NCI-H1417 treated with DMSO at 0.1 percent for 48 hours (cell line): ENCODE data around the gene IGLL5.

Experiments used
- DNase-seq: peaks from one replicate; lab custom pipeline; 2025; lab: John Stamatoyannopoulos, UW

The IGLL5 gene

DNA sequence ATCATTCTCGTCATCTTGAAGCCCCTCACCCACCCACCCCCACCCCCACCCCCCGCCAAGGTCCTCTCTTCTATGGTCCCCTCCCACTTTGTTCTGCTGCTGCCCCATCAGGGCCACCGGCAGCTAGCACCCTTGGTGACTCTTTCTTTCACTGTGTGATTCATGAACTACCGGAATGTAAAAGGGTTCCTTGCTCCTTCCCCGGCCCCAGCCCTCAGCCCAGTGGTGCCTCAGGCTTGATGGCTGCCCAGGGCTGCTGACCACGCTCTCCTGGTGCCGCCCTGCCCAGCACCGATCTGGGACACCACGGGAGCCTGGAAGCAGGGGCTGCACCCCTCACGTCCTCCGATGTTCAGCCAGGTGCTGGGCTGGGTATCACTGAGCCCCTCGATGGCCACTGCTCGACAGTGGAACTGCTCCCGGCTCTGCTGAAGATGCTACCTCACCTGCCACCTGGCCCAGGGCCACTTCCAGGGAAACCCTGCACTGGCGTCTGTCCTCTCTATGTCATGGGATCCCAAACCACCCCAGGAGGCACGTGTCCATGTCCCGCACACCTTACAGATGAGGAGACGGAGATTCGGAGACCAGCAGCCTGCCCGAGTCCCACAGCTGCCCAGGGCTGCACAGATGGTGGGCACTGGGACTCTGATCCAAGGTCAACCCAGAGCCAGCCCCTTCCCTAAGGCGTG lies 39.7 kb downstream of the IGLL5 start:
- DNase-seq, result no peak

GRCh38 chr22:22927888-22928665 lies 40.5 kb downstream of the IGLL5 start:
- DNase-seq, result no peak

- DNase-seq, result no peak
These were observed 41.2 kb downstream of the IGLL5 start for GRCh38 chr22:22928666-22929380.

- DNase-seq, result no peak
These were observed 42.0 kb downstream of the IGLL5 start for GRCh38 chr22:22929381-22930221.

DNA sequence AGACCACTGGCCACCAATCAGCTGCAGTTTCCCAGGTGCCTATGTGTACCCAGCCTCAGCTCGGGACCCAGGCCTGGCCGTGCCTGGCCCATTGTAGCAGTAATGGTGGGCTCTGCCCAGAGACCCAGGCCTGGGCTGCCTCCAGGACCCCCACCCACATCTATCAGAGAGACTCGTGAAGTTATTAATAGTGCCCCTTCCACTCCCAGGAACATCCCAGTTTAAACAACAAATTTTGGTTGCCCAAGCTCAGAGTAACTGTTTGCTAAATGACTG lies 42.5 kb downstream of the IGLL5 start:
- no peak for DNase-seq

DNA sequence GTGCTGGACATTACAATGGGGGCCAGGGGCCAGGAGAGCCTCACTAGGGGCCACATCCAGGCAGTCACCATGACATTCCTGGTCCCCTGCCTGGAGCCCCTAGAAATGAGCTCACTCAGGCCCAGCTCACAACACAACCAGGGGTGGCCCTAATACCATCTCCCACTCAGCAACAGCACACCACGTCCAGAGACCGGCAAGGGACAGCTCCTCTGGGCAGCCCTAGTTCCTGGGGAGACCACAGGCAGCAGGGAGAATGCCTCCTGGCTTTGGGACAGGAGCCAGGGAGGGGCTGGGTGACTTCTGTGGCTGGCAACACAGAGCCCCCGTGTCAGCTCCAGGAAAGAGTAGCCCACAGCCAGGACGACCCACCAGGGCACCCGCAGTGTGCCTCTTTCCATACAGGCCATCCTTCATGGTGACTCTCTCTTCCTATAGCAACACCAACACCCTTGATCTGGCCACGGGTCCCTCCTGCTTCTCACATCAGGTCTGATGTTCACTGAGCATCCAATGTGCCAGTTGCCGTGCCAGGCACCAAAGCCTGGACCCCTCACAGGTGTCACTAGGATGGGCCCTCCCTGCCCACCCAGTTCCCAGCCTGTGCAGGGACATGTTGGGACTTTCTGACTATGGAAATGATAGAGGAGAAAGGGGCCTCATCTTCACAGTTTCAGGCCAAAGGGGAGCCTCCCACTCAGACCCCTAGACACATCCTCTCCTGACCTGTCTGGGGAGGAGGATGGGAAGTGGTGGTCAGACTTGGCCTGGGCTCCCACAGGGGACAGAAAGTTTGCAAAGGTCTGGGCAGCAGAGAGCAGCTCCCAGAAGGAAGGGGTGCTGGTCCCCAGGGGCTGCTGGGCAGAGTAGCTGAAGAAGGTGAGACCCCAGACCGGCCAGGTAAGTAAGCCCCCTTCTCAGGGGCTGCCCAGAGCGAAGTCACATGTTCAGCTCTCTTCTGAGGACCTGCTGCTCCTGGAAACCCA lies 43.2 kb downstream of the IGLL5 start:
- no peak for DNase-seq

DNA sequence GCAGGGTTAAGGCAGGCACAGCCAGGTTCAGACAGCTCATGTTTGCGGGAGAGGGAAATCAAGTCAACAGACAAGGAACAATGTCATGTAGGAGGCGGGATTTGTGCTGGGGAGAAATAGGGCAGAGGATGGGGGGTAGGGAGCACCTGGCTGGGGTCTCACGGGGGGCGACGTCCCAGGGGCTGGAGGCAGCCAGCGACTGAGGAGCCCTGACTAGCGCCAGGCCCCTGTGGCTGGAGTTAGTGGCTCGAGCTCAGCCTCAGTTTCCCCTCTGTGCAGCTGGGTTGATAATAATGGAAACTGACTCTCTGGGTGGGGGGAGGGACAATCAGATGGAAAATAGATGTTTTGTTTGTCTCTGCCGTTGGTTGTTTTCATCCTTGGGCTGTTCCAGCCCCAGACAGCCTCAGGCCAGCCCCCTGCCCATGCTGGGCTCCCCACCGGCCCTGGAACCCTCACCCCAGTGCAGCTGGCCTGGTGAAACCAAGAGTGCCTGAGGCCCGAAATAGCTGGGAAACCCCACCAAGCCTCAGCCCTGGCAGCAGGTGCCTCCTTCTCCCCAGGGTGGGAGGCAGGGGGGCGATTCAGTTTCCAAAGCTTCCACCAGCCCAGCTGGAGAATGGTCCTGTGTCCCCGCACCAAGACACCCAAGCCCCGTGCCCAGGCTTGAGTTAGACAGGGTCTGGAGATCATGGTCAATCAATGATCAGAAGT lies 44.1 kb downstream of the IGLL5 start:
- DNase-seq, result no peak

- no peak for DNase-seq
These were observed 44.9 kb downstream of the IGLL5 start for GRCh38 chr22:22932512-22932941.

- DNase-seq, result no peak
These were observed 45.6 kb downstream of the IGLL5 start for GRCh38 chr22:22933100-22933806.

DNA sequence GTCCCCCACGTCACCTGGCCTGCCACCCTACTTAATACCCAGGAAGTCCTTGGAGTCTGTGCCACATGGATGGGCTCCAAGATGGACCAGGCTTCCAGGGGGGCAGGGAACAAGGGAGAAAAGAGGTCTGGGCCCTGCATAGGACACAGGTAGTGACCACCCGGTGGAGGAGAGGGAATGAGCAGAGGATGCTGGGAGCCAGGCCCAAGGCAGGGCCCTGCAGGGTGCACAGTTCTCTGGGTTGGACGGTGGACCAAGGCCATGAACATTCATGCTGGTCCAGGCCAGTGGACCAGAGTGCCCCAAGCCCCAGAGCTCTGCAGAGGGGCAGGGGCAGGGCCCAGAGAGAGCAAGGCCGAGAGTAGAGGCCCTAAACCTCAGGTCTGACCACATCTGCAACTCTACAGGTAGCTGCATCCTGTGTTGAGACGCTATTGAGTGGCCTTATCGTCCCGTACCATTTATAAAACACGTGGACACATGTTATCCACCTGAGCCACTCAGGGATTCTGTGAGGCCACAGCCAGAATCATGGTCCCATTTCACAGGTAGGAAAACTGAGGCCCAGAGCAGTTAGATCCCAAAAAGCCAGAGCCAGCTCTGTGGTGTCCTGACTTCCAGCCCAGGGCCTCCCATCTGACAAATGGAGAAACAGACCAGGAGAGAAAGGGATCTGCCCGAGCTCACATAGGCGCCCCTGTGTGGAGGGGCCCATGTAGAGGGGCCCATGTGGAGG lies 46.4 kb downstream of the IGLL5 start:
- no peak for DNase-seq

DNA sequence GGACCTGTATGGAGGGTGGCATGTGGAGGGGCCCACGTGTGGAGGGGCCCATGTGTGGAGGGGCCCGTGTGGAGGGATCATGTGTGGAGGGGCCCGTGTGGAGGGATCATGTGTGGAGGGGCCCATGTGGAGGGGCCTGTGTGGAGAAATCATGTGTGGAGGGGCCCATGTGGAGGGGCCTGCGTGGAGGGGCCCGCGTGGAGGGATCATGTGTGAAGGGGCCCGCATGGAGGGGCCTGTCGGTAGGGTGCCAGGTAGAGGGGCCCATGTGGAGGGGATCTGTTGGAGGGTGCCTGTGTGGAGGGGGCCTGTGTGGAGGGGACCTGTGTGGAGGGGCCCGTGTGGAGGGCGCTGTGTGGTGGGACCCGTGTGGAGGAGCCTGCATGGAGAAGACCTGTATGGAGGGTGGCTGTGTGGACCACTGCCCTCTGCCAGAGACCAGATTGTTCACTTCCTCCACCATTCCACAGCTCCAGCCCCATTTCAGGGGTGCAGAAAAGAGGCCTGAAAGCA lies 47.0 kb downstream of the IGLL5 start:
- no peak for DNase-seq

- DNase-seq, result no peak
These were observed 47.5 kb downstream of the IGLL5 start for GRCh38 chr22:22935056-22935545.

- no peak for DNase-seq
These were observed 48.0 kb downstream of the IGLL5 start for GRCh38 chr22:22935546-22936157.

DNA sequence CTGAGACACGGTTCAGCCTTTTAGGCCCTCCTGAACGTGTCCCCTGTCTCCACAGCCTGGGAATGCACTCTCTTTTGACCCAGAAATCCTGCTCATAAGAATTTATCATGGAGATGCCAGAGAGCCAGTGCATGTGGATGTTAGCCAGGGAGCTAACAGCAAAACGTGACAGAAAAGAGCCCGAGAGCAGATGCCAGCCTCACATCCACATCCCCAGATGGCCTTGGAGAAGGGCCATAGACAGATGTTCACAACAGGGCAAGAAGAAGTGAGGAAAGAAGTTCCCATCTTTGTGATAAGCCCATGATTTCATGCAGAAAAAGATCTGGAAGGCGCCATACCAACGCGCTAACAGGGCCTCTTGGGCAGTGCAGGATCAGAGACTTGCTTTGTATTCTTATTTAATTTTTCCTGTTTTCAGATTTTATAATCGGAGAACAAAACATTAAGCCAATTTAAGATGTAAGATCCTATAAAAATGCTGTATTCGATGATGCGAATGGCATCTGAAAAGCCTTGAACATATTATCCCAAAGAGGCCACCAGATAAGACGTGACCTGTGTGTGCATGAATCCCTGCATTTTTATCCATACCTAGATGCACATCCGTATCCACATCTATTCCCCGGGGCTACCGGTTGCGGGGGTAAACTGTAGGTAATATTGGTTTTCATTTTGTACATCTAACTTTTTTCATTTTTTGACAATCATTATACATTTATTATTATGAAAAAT lies 48.7 kb downstream of the IGLL5 start:
- no peak for DNase-seq

GRCh38 chr22:22936915-22937656 lies 49.5 kb downstream of the IGLL5 start:
- DNase-seq, result no peak

DNA sequence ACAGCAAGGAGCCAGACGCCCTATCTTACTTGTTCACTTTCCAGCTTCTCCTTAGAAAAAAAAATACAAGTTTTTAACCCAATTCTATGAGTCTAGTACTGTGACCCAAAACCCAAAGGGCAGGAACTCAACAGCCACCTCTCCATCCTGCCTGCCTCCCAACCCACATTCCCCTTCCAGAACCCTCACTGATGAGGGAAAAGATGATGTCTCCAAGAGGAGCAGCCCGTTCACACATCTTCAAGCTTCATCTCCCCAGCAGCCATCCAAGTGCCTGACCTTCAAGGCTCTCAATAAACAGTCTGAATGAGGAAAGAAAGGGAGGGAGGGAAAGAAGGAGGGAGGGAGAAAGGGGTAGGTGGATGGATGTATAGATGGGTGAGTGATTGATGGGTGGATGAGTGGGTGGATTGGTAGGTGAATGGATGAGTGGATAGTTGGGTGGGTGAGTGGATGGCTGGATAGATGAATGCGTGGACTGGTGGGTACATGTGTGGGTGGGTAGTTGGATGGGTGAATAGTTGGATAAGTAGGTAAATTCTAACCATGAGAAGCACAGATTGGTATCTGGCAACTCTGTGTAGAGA lies 50.4 kb downstream of the IGLL5 start:
- DNase-seq, result no peak
